Trophoblast cell (in vitro differentiated cells and primary cell): ENCODE measurements around the gene FANCI.

Experiments used
- DNase-seq, 2 donors: peaks; one replicate each; pipeline ENCODE4 v3.0.0-alpha.2; 2016
- H2AFZ ChIP-seq: 2 replicates; pipeline ENCODE4 v1.6.1; 2013; ENCODE audit warnings: low read length, moderate library complexity, mild to moderate bottlenecking; ENCODE audit not compliant: insufficient read depth, poor library complexity
- H2AK5ac ChIP-seq: 2 replicates; pipeline ENCODE4 v1.6.1; 2013; ENCODE audit warnings: mild to moderate bottlenecking, low read length
- H2BK120ac ChIP-seq: 2 replicates; pipeline ENCODE4 v1.6.1; 2013; ENCODE audit warnings: low read length, mild to moderate bottlenecking, moderate library complexity; ENCODE audit not compliant: insufficient read depth, poor library complexity
- H2BK12ac ChIP-seq: 2 replicates; pipeline ENCODE4 v1.6.1; 2013; ENCODE audit warnings: mild to moderate bottlenecking, low read length, moderate library complexity
- H2BK5ac ChIP-seq: 2 replicates; pipeline ENCODE4 v1.6.1; 2013; ENCODE audit warnings: low read length, low read depth, moderate library complexity, mild to moderate bottlenecking; ENCODE audit not compliant: poor library complexity
- H3K14ac ChIP-seq: 2 replicates; pipeline ENCODE4 v1.6.1; 2013; ENCODE audit warnings: mild to moderate bottlenecking, low read length
- H3K18ac ChIP-seq: 2 replicates; pipeline ENCODE4 v1.6.1; 2013; ENCODE audit warnings: mild to moderate bottlenecking, low read length
- H3K23ac ChIP-seq: 2 replicates; pipeline ENCODE4 v1.6.1; 2013; ENCODE audit warnings: low read length
- H3K27ac ChIP-seq: 2 replicates; pipeline ENCODE4 v1.5.1; 2013; ENCODE audit warnings: low read depth, mild to moderate bottlenecking, inconsistent platforms, low read length, moderate library complexity
- H3K27me3 ChIP-seq: 2 replicates; pipeline ENCODE4 v1.6.1; 2013; ENCODE audit warnings: inconsistent platforms, mild to moderate bottlenecking, low read length, moderate library complexity; ENCODE audit not compliant: insufficient read depth
- H3K36me3 ChIP-seq, 2 experiments: 1 replicate in 1 of 2; 2 replicates in 1 of 2; pipeline ENCODE4 v1.6.1; 2013; ENCODE audit warnings: low read length in 2 of 2, mild to moderate bottlenecking in 2 of 2, moderate library complexity in 1 of 2; ENCODE audit not compliant: insufficient read depth in 2 of 2, control insufficient read depth in 1 of 2
- H3K4ac ChIP-seq: 2 replicates; pipeline ENCODE4 v1.6.1; 2013; ENCODE audit warnings: low read depth, mild to moderate bottlenecking, low read length, moderate library complexity
- H3K4me1 ChIP-seq, 2 experiments: 1 replicate in 1 of 2; 2 replicates in 1 of 2; pipeline ENCODE4 v1.6.1; 2013; ENCODE audit warnings: low read length in 2 of 2, mild to moderate bottlenecking in 2 of 2, moderate library complexity in 1 of 2; ENCODE audit not compliant: insufficient read depth in 2 of 2, control insufficient read depth in 1 of 2
- H3K4me2 ChIP-seq: 2 replicates; pipeline ENCODE4 v1.6.1; 2013; ENCODE audit warnings: inconsistent platforms, mild to moderate bottlenecking, low read length, moderate library complexity
- H3K4me3 ChIP-seq: 2 replicates; pipeline ENCODE4 v1.5.1; 2013; ENCODE audit warnings: mild to moderate bottlenecking, low read depth, low read length, inconsistent platforms
- H3K79me1 ChIP-seq: one replicate; pipeline ENCODE4 v1.6.1; 2013; ENCODE audit warnings: low read length
- H3K79me2 ChIP-seq: 2 replicates; pipeline ENCODE4 v1.6.1; 2013; ENCODE audit warnings: low read length, mild to moderate bottlenecking; ENCODE audit not compliant: control insufficient read depth, insufficient read depth, poor library complexity
- H3K9ac ChIP-seq: 2 replicates; pipeline ENCODE4 v1.6.1; 2013; ENCODE audit warnings: mild to moderate bottlenecking, low read length
- H3K9me3 ChIP-seq: 2 replicates; pipeline ENCODE4 v1.6.1; 2013; ENCODE audit warnings: low read depth, mild to moderate bottlenecking, control low read depth, inconsistent platforms, low read length; ENCODE audit not compliant: insufficient read depth
- H4K12ac ChIP-seq: 2 replicates; pipeline ENCODE4 v1.6.1; 2013; ENCODE audit warnings: low read depth, mild to moderate bottlenecking, low read length, moderate library complexity
- H4K8ac ChIP-seq: 2 replicates; pipeline ENCODE4 v1.6.1; 2013; ENCODE audit warnings: low read depth, mild to moderate bottlenecking, low read length, moderate library complexity
- H4K91ac ChIP-seq: one replicate; pipeline ENCODE4 v1.6.1; 2013; ENCODE audit warnings: low read depth, mild to moderate bottlenecking, low read length, moderate library complexity
- WGBS: extraction: QIAGEN DNeasy Blood & Tissue Kit; methylation state at CpG from one replicate; pipeline ENCODE4 v1.1.7; 2013; ENCODE audit warnings: missing lambda C conversion rate; ENCODE audit not compliant: insufficient read length, insufficient coverage; ENCODE audit errors: extremely low coverage; 5-methylcytosine and 5-hydroxymethylcytosine counted together

Gene FANCI

GRCh38 chr15:89283201-89283600, 39.4 kb downstream of the FANCI start:
- Histone ChIP-seq H2AK5ac (no peak overlapping the region), H3K18ac (no peak overlapping the region), H3K14ac (no peak overlapping the region), H2BK12ac (no peak overlapping the region), H3K4me3 (no peak overlapping the region), H2AFZ (no peak overlapping the region), H3K79me1 (no peaks in the 10 kb centered on the region), H3K9ac (no peak overlapping the region), H3K79me2 (no peaks in the 10 kb centered on the region), H2BK5ac (no peak overlapping the region), H3K4me2 (no peak overlapping the region), H4K12ac (no peak overlapping the region), H3K9me3 (peaks cover 4% of the 10 kb centered on the region), H2BK120ac (no peak overlapping the region), H3K27ac (no peak overlapping the region), H4K8ac (no peak overlapping the region), H3K4me1 (no peaks in the 10 kb centered on the region), H3K4ac (no peak overlapping the region), H3K27me3 (no peaks in the 10 kb centered on the region), H4K91ac (no peak overlapping the region), H3K36me3 (peaks cover 13 to 18% of the 10 kb centered on the region in 2 experiments), H3K23ac (no peak overlapping the region)
- no peak for DNase-seq
- no CpG with 5 or more reads among the region's 4 CpGs for WGBS

GRCh38 chr15:89291934-89292438, 48.2 kb downstream of the FANCI start:
- no peaks in the 10 kb centered on the region for H3K27me3 ChIP-seq
- DNase-seq: no peak
- no peaks in the 10 kb centered on the region for H3K9me3 ChIP-seq
- no peak overlapping the region for H3K4me2 ChIP-seq
- no peak overlapping the region for H2BK12ac ChIP-seq
- H3K79me1 ChIP-seq: no peaks in the 10 kb centered on the region
- H3K23ac ChIP-seq: no peak overlapping the region
- no peaks in the 10 kb centered on the region for H3K4me1 ChIP-seq
- no peak overlapping the region for H4K8ac ChIP-seq
- H3K79me2 ChIP-seq: no peaks in the 10 kb centered on the region
- no peak overlapping the region for H3K4me3 ChIP-seq
- H3K9ac ChIP-seq: no peak overlapping the region
- H2AFZ ChIP-seq: no peak overlapping the region
- no peak overlapping the region for H3K18ac ChIP-seq
- WGBS: no CpG with 5 or more reads among the region's 2 CpGs
- no peak overlapping the region for H2AK5ac ChIP-seq
- H3K27ac ChIP-seq: no peak overlapping the region
- H2BK120ac ChIP-seq: no peak overlapping the region
- peaks cover 18 to 20% of the 10 kb centered on the region in 2 experiments for H3K36me3 ChIP-seq
- no peak overlapping the region for H4K91ac ChIP-seq
- no peak overlapping the region for H3K4ac ChIP-seq
- no peak overlapping the region for H2BK5ac ChIP-seq
- H3K14ac ChIP-seq: no peak overlapping the region
- no peak overlapping the region for H4K12ac ChIP-seq

GRCh38 chr15:89293012-89293411, 49.2 kb downstream of the FANCI start:
- Histone ChIP-seq H3K27ac (no peak overlapping the region), H4K91ac (no peak overlapping the region), H3K79me1 (no peaks in the 10 kb centered on the region), H2BK5ac (no peak overlapping the region), H2AFZ (no peak overlapping the region), H3K18ac (no peak overlapping the region), H2AK5ac (no peak overlapping the region), H3K27me3 (no peaks in the 10 kb centered on the region), H4K12ac (no peak overlapping the region), H3K4me1 (no peaks in the 10 kb centered on the region), H3K36me3 (peaks cover 20% of the 10 kb centered on the region in 2 experiments), H3K14ac (no peak overlapping the region), H3K9ac (no peak overlapping the region), H2BK12ac (no peak overlapping the region), H3K79me2 (no peaks in the 10 kb centered on the region), H3K4me2 (no peak overlapping the region), H3K4me3 (no peak overlapping the region), H3K9me3 (no peaks in the 10 kb centered on the region), H3K23ac (no peak overlapping the region), H3K4ac (no peak overlapping the region), H4K8ac (no peak overlapping the region), H2BK120ac (no peak overlapping the region)
- no peak for DNase-seq
- WGBS: no CpG with 5 or more reads among the region's 2 CpGs

GRCh38 chr15:89299896-89300295, 56.1 kb downstream of the FANCI start:
- no peaks in the 10 kb centered on the region for H3K79me1 ChIP-seq
- no peak overlapping the region for H2BK12ac ChIP-seq
- peak in 1 of 2 donors; percentile 26 for DNase-seq
- H3K36me3 ChIP-seq: peaks cover 16 to 18% of the 10 kb centered on the region in 2 experiments
- H3K23ac ChIP-seq: no peak overlapping the region
- no peak overlapping the region for H4K8ac ChIP-seq
- H4K91ac ChIP-seq: no peak overlapping the region
- no peak overlapping the region for H2AK5ac ChIP-seq
- no peak overlapping the region for H3K4ac ChIP-seq
- no peaks in the 10 kb centered on the region for H3K9me3 ChIP-seq
- H2AFZ ChIP-seq: no peak overlapping the region
- H3K79me2 ChIP-seq: no peaks in the 10 kb centered on the region
- H3K27ac ChIP-seq: no peak overlapping the region
- no peak overlapping the region for H3K4me2 ChIP-seq
- no peak overlapping the region for H3K18ac ChIP-seq
- no peak overlapping the region for H2BK120ac ChIP-seq
- H3K4me3 ChIP-seq: no peak overlapping the region
- no peak overlapping the region for H4K12ac ChIP-seq
- no peak overlapping the region for H3K9ac ChIP-seq
- H3K14ac ChIP-seq: no peak overlapping the region
- no peaks in the 10 kb centered on the region for H3K4me1 ChIP-seq
- H3K27me3 ChIP-seq: no peaks in the 10 kb centered on the region
- H2BK5ac ChIP-seq: no peak overlapping the region
